Astrocyte of the spinal cord (primary cell): ENCODE measurements around the gene SEMA5B.

Experiments
- DNase-seq: peaks from one replicate; pipeline ENCODE4 v3.0.0; 2011; ENCODE audit warnings: low read depth, low spot score
- H3K4me3 ChIP-seq: 2 replicates; pipeline ENCODE4 v1.5.1; 2011; ENCODE audit warnings: low read depth, mild to moderate bottlenecking, low read length, moderate library complexity
- CTCF ChIP-seq: IDR thresholded peaks from 2 replicates; pipeline ENCODE4 v1.5.1; 2012; ENCODE audit warnings: low read depth, mild to moderate bottlenecking, low read length, inconsistent platforms
- in situ Hi-C: cut with HindIII; loops from 2 replicates; pipeline ENCODE4 v1.10.0; 2017; ENCODE audit warnings: low sequenced_read_pairs

The SEMA5B gene

GRCh38 chr3:122908251-122908650, 119.3 kb downstream of the SEMA5B start:
- no peak for TF ChIP-seq CTCF
- in situ Hi-C loops = no loop called here
- no peak overlapping the region for H3K4me3 ChIP-seq
- no peak for DNase-seq

DNA sequence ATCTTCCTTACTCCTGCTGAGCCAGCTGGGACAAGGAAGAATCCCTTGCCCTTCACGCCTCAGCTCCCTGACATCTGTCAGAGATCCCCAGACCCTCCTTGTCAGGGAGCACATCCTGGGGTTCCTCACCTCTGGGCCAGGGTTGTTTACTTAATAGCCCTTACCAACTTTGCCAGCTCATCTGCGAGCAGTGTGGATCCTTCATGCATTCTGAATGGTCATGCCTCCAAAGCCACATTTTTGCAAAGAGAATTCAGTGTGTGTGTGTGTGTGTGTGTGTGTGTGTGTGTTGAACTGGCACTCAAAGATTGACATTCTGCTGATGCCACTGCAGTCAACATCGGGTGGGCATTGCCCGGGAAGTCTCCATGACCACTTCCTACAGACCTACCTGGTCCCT, 120.1 kb downstream of the SEMA5B start:
- H3K4me3 ChIP-seq = no peak overlapping the region
- in situ Hi-C loops = no loop called here
- no peak for TF ChIP-seq CTCF
- DNase-seq = no peak

DNA sequence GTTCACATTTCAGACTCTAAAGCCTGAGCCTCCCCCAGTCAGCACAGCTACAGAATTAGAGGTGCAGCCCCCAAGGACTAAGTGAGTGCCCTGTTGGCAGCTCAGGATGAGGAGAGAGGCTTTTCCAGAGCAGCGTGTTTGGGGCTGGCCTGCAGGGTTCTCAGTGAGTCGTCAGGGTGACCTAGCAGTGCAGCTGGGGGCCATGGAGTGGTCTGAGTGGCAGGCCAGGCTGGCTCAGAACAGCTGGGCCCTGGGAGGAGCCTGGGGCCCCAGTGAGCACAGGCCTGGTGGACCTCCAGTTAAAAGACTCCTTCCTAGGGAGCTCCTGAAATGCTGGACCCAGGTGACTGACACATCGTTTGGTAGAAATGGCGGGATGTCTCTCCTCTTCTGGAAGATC, 124.4 kb downstream of the SEMA5B start:
- no peak for TF ChIP-seq CTCF
- no peak overlapping the region for H3K4me3 ChIP-seq
- in situ Hi-C loops = no loop called here
- DNase-seq = no peak

- in situ Hi-C loops = no loop called here
- no peak for DNase-seq
These were observed 125.2 kb downstream of the SEMA5B start for GRCh38 chr3:122902326-122902725.

GRCh38 chr3:122898298-122898697, 129.3 kb downstream of the SEMA5B start:
- in situ Hi-C loops = no loop called here
- TF ChIP-seq CTCF = no peak
- no peak overlapping the region for H3K4me3 ChIP-seq
- no peak for DNase-seq

More at GRCh38 chr3:122902326-122902725, 125.2 kb downstream of the SEMA5B start:
- H3K4me3 ChIP-seq = no peak overlapping the region
- TF ChIP-seq CTCF = no peak

DNA sequence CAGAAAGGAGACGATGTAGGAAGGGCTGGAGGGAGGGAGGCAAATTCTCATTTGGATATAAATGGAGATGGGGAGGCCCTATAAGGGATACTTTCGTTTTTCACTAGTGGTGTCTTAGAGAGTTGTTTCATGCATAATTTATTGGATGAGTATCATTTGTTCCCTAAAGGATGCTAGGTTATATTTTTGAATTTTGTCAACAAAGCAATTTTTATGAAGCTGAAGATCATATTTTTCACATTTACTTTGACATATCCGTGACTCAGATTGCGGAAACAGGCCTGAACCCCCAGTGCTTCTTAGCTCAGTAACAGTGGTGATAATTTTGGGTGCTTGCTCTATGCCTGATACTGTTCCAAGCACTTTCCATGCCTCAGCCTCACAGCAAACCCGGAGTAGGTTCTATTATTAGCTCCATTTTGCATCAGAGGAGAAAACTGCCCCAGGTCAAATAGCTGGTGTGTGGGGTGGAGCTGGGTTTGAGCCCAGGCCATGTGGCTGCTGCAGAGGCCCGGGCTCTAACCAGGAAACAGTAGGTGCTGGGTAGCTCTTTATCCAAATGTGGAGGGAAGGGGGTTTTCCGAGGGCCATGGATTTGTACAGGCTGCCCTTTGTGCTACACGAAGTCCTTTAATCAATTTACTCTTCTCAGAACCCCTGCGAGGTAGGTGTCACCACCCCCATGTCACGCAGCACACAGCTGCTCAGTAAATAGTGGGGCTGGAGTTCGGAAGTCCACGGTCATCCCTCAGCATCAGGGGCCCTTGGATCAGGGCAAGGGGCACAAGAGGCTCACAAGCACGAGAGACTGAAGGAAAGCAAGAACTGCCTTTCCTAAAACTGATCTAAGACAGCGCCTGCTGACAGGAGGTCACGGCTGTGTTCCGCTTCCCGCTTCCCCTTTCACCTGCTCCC, 133.6 kb downstream of the SEMA5B start:
- no peak for TF ChIP-seq CTCF
- in situ Hi-C loops = no loop called here
- H3K4me3 ChIP-seq = no peak overlapping the region
- no peak for DNase-seq
